Uterus (tissue), 4 donors: ENCODE results near the gene DHDH. TPM values are rescaled to one million over a fixed set of nuclear protein-coding genes. Genes with fewer than 3 reads are reported as not detected.
A peak's percentile ranks its signal among the peaks of the same experiment; 100 is the strongest.

Experiments
- DNase-seq, 2 donors: peaks; one replicate each; pipeline ENCODE4 v3.0.0-alpha.2; 2019 to 2020
- H3K27ac ChIP-seq, 2 donors: fragments of 200-600 bp; sonication (generic); 1 replicate in 1 of 2; 2 replicates in 1 of 2; pipeline ENCODE4 v1.5.1; 2016 to 2018
- H3K27me3 ChIP-seq, 2 donors: fragments of 200-600 bp; sonication (generic); one replicate each; pipeline ENCODE4 v1.5.1; 2018 to 2019; ENCODE audit warnings: control low read depth in 1 of 2
- H3K36me3 ChIP-seq, 2 donors: fragments of 200-600 bp; sonication (generic); one replicate each; pipeline ENCODE4 v1.5.1; 2019; ENCODE audit warnings: control low read depth in 1 of 2
- H3K4me1 ChIP-seq, 2 donors: fragments of 200-600 bp; sonication (generic); one replicate each; pipeline ENCODE4 v1.5.1; 2018 to 2019; ENCODE audit warnings: control low read depth in 1 of 2
- H3K4me3 ChIP-seq, 2 donors: fragments of 200-600 bp; sonication (generic); 1 replicate in 1 of 2; 2 replicates in 1 of 2; pipeline ENCODE4 v1.5.1; 2018 to 2019; ENCODE audit warnings: mild to moderate bottlenecking in 1 of 2
- H3K9me3 ChIP-seq, 2 donors: fragments of 200-600 bp; sonication (generic); one replicate each; pipeline ENCODE4 v1.5.1; 2019; ENCODE audit warnings: control low read depth in 1 of 2
- POLR2A ChIP-seq, 2 donors: fragments of 450-650 bp; IDR thresholded peaks; one replicate each; pipeline ENCODE4 v1.6.1; 2016; ENCODE audit warnings: antibody characterized with exemption in 2 of 2, mild to moderate bottlenecking in 1 of 2, moderate library complexity in 1 of 2
- intact Hi-C: fragments of 100-400 bp; cut with DNase I; formaldehyde crosslinking; loops from one replicate; pipeline ENCODE4 v1.15.1; 2023; ENCODE audit warnings: low total_unique reads
- total RNA-seq, 4 donors: library from RNA; depleted of rRNA in 3 of 4; stranded (reverse); fragments of >200 nt in 3 of 4; gene quantifications; one replicate each; pipeline versions ENCODE4 v1.1.0 to v1.2.4, GENCODE V29; 2014 to 2023
- TF ChIP-seq, protein P1 (sequence below), 4 experiments: fragments of 200-600 bp in 2 of 4; fragments of 450-650 bp in 2 of 4; sonication (generic) in 2 of 4; IDR thresholded peaks; one replicate each; pipeline ENCODE4 v1.5.1; 2016 to 2019; ENCODE audit warnings: antibody characterized with exemption in 4 of 4, mild to moderate bottlenecking in 2 of 4, moderate library complexity in 1 of 4
- donor health status: DM: yes; HTN: yes; CAD: no.

DHDH gene
- total RNA-seq, 4 donors from 2014 or later = 0.41 to 0.95 TPM; not detected in 2

GRCh38 chr19:48991011-48991609 lies 57.6 kb downstream of the DHDH start:
- DNase-seq = no peak
- intact Hi-C loops = no loop called here
- Histone ChIP-seq H3K27me3 (no peaks in the 10 kb centered on the region), H3K27ac (peak overlapping the region; percentile 93 to 97), H3K36me3 (no peaks in the 10 kb centered on the region), H3K4me1 (peaks cover 6 to 24% of the 10 kb centered on the region in 2 donors), H3K9me3 (no peaks in the 10 kb centered on the region), H3K4me3 (peak overlapping the region in 1 of 2 donors; percentile 77)
- TF ChIP-seq, protein P1, sequence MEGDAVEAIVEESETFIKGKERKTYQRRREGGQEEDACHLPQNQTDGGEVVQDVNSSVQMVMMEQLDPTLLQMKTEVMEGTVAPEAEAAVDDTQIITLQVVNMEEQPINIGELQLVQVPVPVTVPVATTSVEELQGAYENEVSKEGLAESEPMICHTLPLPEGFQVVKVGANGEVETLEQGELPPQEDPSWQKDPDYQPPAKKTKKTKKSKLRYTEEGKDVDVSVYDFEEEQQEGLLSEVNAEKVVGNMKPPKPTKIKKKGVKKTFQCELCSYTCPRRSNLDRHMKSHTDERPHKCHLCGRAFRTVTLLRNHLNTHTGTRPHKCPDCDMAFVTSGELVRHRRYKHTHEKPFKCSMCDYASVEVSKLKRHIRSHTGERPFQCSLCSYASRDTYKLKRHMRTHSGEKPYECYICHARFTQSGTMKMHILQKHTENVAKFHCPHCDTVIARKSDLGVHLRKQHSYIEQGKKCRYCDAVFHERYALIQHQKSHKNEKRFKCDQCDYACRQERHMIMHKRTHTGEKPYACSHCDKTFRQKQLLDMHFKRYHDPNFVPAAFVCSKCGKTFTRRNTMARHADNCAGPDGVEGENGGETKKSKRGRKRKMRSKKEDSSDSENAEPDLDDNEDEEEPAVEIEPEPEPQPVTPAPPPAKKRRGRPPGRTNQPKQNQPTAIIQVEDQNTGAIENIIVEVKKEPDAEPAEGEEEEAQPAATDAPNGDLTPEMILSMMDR (IDR thresholded peaks at IDR 0.05) = no peak
- TF ChIP-seq POLR2A (IDR thresholded peaks at IDR 0.05) = no peak

DNA sequence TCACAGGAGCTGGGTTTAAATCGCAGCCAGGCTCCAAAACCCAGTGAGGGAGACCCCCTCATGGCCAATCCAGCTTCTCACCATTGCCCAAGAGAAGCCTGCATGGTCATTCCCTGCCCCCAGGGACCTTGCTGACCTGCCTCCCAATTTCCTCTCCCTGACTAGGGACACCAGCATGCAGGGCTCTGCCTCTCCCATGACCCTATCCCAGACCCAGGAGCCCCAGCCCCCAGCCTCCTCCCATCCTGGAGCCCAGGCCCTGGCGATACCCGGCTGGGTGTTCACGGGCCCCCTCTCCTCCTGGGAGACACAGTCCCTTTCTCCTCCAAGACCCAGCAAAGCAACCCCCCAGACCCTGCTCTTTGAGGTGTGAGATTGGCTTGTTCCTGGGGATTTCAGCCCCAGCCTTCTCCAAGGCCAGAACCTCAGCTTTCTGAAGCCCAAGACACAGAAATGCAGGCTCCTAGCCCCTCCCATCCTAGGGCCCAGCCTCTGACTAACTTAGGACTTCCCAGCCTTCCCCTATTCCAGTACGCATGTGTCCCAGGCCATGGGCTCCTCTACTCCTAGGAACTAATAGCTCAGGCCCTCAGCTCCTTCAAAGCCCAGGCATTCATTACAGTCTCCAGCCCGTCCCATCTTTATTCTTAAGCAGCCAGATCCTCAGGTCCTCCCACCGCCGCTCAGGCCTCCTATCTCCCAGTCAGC lies 58.5 kb downstream of the DHDH start:
- Histone ChIP-seq H3K36me3 (no peaks in the 10 kb centered on the region), H3K27ac (peak overlapping the region; percentile 93 to 97), H3K4me1 (peaks cover 6 to 24% of the 10 kb centered on the region in 2 donors), H3K9me3 (no peaks in the 10 kb centered on the region), H3K27me3 (no peaks in the 10 kb centered on the region), H3K4me3 (peak overlapping the region; percentile 77 to 95)
- TF ChIP-seq, protein P1 (IDR thresholded peaks at IDR 0.05) = no peak
- peak; percentile 30 to 65 for TF ChIP-seq POLR2A (IDR thresholded peaks at IDR 0.05)
- DNase-seq = peak; percentile 52 to 64
- intact Hi-C loops = no loop called here

- Histone ChIP-seq H3K27ac (peak overlapping the region; percentile 93 to 97), H3K4me3 (peak overlapping the region; percentile 77 to 95), H3K36me3 (no peaks in the 10 kb centered on the region), H3K27me3 (no peaks in the 10 kb centered on the region), H3K9me3 (no peaks in the 10 kb centered on the region), H3K4me1 (peaks cover 6 to 24% of the 10 kb centered on the region in 2 donors)
- intact Hi-C loops = no loop called here
- no peak for DNase-seq
- TF ChIP-seq, protein P1 (IDR thresholded peaks at IDR 0.05) = no peak
- TF ChIP-seq POLR2A (IDR thresholded peaks at IDR 0.05) = no peak
Observed at GRCh38 chr19:48992581-48993174, 59.2 kb downstream of the DHDH start.

DNA sequence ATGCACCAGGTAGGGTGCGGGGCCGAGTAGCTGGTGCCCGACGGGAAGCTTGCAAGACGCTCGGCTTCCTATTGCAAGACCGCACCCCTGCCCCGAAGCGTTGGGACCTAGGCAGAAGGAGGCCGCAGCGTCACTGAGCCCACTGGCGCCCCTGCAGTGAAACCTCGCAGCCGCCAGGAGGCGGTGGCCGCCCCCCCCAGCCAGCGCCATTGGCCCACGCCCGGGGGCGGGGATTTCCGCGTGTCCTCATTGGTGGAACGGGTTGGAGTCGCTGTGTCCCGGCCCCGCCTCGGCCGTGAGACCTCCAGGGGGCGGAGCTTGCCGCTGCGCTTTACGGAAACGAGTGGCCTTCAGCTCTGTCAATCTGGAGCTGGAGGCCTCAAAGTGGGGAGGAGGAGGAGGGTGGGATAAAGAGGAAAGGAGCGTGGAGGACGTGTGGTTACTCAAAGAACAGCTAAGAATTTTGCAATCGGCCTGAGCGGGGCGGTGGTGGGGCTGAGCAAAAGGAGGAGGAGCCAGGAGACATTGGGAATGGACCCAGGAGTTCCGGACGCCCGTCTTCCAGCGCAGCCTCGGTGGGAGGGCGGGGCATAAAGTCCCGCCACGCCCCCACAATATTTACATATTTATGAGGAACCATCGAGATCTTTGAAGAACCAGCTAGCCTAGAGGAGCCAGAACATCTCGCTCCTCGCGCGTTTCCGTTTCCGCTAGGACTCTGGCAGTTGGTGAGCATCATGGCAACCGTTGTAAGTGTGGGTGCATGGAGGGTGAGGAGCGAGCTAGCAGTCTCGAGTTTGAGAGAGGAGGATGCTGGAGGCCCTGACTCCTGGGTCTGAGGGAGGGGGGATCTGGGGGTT lies 59.9 kb downstream of the DHDH start, which contains the start of the genes GYS1 and RUVBL2:
TSS of gene GYS1 (minus strand) at position 135 of the 860 bp plus-strand sequence. CDS start 197 bp downstream, outside the sequence.
TSS of gene RUVBL2 (plus strand) at position 713 of the 860 bp plus-strand sequence. CDS start at position 738, 25 bp downstream.
- H3K27ac ChIP-seq = peak within 1 kb of the TSS; percentile 93 to 97
- no peaks in the 10 kb centered on the region for H3K27me3 ChIP-seq
- no peaks in the 10 kb centered on the region for H3K9me3 ChIP-seq
- DNase-seq = peak; percentile 99
- intact Hi-C loops = no loop called here
- H3K4me1 ChIP-seq = peaks cover 6 to 24% of the 10 kb centered on the region in 2 donors
- peak within 1 kb of the TSS; percentile 77 to 95 for H3K4me3 ChIP-seq
- TF ChIP-seq, protein P1 (IDR thresholded peaks at IDR 0.05) = peak; percentile 90 to 99 (median 98)
- TF ChIP-seq POLR2A (IDR thresholded peaks at IDR 0.05) = peak; percentile 93
- no peaks in the 10 kb centered on the region for H3K36me3 ChIP-seq
